Measurements from ENCODE around the gene CTNNA3. TPM values are rescaled to one million over a fixed set of nuclear protein-coding genes. Genes with fewer than 3 reads are reported as not detected.

The CTNNA3 gene
- total RNA-seq, 2 experiments from 2014 or later = 0.30 TPM; not detected in 1

DNA sequence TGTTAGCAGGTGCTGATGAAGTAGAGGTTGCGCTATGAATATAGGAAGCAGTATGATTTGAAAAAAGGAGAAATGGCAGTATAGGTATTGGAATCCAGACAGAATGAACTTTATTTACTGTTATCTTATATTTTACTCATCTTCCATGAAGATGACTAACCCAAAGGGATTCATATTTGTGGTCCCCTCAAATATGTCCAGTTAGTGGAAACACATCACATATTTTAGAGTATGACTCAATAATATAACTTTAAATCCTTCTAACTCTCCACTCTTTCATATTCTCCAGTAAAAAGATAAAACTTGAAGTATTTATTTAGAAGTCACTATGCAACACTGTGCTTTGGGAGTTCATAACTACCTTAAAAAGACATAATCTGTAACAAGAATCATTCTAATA, 1056.6 kb downstream of the CTNNA3 start:
- CTCF ChIA-PET = no interaction called here
- no peaks in the 10 kb centered on the region for H3K9me3 Mint-ChIP-seq (ENCODE audit: low read depth)
- ATAC-seq = no peak
- no peaks in the 10 kb centered on the region for H3K4me1 Mint-ChIP-seq
- no peaks in the 10 kb centered on the region for H3K36me3 Mint-ChIP-seq (ENCODE audit: low read depth)
- intact Hi-C loops (cut with DNase I, micrococcal nuclease) = no loop called here
- POLR2A ChIA-PET = no interaction called here
- H3K4me3 Mint-ChIP-seq = no peak overlapping the region
- H3K27ac Mint-ChIP-seq = no peak overlapping the region
- no peaks in the 10 kb centered on the region for H3K27me3 Mint-ChIP-seq
- no peak for DNase-seq

DNA sequence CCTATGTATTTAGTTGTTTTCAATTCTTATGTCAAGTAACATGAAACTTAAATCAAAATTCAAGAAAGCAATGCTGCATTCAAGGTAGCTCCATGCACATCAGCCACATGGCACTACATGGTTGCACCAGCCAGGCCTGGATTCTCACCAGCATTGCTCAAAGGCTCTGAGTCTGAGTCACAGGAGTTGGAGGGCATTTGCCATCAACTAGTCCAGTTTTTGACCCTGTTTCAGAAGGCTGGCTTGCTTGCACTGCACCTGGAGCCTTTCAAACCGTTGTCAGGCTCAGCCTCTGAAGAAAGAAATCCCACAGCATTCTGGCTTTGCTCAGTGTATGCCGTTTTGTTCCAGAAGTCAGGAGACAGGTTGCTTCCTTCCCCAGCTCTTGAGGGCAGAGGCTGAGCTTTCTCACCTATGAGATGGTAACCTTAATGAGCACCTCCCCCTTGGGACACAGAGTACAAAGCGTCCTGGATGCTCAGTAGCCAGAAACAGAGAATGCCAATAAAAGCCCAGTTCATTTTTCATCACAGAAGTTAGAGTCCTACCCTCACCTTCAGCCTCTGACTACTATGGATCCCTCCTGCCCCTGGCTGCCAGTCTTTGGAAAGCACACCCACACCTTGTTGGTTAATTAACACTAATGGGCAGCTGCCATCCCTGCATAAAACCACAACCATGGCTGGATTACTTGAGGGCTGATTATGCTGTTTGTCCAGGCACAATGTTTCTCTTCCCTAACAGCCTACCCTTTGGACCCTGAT, 1058.5 kb downstream of the CTNNA3 start:
- DNase-seq (no peak), ATAC-seq (no peak)
- Mint-ChIP-seq H3K4me3 (no peak overlapping the region), H3K27ac (no peak overlapping the region), H3K4me1 (no peaks in the 10 kb centered on the region), H3K27me3 (no peaks in the 10 kb centered on the region), H3K36me3 (ENCODE audit: low read depth) (no peaks in the 10 kb centered on the region), H3K9me3 (ENCODE audit: low read depth) (no peaks in the 10 kb centered on the region)
- intact Hi-C loops (cut with DNase I, micrococcal nuclease) = no loop called here
- ChIA-PET CTCF (no interaction called here), POLR2A (no interaction called here)

DNA sequence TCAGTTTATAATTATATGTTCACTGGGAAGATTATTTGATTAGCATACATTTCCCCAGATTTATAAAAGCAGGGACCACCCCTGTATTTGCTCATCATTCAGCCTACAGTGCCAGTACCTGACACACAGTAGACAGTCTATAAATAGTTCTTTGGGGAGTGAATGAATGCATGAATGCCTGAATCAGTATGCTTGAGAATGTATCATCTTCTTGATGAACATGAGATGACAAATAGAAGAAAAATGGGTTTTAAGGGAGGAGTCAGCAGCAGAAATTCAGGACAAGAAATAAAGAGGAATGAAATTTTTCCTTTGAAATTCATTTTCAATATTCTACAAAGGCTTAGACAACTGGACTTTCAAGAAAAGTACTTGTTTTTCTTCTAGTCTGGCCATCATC, 1066.0 kb downstream of the CTNNA3 start:
- intact Hi-C loops (cut with DNase I, micrococcal nuclease) = no loop called here
- H3K4me3 Mint-ChIP-seq = no peak overlapping the region
- H3K27me3 Mint-ChIP-seq = no peaks in the 10 kb centered on the region
- no peak overlapping the region for H3K27ac Mint-ChIP-seq
- no peak for DNase-seq
- POLR2A ChIA-PET = no interaction called here
- CTCF ChIA-PET = no interaction called here
- no peaks in the 10 kb centered on the region for H3K4me1 Mint-ChIP-seq
- no peak for ATAC-seq
- H3K9me3 Mint-ChIP-seq (ENCODE audit: low read depth) = no peaks in the 10 kb centered on the region
- no peaks in the 10 kb centered on the region for H3K36me3 Mint-ChIP-seq (ENCODE audit: low read depth)

DNA sequence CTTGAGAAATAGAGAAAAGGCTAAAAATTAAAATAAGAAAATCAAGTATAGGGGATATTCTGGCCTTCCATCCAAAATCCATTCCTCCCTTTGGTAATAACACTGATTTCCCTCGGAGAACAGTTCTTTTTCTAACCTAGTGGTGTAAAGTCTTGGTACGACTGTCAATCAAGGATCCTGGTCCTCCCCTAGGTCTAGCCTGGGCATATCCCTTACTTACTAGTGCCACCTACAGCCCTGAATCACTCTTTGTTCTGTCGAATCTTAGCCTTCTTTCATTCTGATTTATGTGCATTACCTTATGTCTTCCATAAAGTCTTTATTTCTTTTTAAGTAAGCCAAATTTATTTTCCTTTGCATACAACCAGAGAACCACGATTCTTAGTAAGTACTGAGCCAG, 1068.8 kb downstream of the CTNNA3 start:
- Mint-ChIP-seq H3K4me1 (no peaks in the 10 kb centered on the region), H3K36me3 (ENCODE audit: low read depth) (no peaks in the 10 kb centered on the region), H3K9me3 (ENCODE audit: low read depth) (no peaks in the 10 kb centered on the region), H3K27ac (no peak overlapping the region), H3K4me3 (no peak overlapping the region), H3K27me3 (no peaks in the 10 kb centered on the region)
- ATAC-seq (no peak), DNase-seq (no peak)
- intact Hi-C loops (cut with DNase I, micrococcal nuclease) = no loop called here
- POLR2A ChIA-PET = no interaction called here
- CTCF ChIA-PET = no interaction called here

DNA sequence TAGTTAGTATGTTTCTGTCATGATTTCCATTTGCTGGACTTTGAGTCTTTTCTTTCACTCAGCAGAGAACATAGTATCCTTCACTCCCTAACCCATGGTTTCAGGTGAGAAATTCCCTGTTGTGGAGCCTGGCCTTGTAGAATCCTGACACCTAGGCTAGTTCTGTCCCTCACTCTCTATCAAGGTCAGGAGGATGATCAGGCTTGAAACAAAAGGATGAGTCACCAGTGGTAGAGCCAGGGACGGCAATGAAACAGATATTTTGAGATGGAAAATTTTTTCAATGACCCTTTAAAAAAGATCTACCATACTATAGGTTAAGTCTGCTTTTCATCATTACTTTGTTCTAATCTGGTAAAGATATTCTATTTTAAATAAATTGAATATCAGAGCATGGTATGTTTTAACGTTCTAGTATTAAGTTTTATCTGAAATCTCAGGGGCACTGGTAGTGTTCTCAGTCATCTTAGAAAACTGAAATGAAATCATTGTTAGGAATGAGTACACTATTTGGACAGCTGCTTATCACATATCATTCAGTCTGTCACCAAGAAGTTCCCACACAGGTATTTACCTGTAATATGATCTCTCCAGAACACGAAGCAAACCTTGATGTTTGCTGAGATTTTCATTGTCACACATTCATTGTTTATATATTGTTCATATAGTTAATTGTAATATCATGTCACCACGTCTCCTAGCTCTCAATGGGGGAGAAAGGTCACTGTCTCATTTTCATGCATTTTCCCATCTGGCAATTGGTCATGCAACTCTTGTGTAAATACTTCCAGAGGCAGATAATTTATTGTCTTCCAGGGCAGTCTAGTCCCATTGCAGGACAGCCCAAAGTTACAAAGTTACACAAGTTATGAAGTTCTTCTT, 1070.0 kb downstream of the CTNNA3 start:
- ChIA-PET POLR2A (no interaction called here), CTCF (no interaction called here)
- Mint-ChIP-seq H3K27me3 (no peaks in the 10 kb centered on the region), H3K27ac (no peak overlapping the region), H3K36me3 (ENCODE audit: low read depth) (no peaks in the 10 kb centered on the region), H3K4me1 (no peaks in the 10 kb centered on the region), H3K9me3 (ENCODE audit: low read depth) (no peaks in the 10 kb centered on the region), H3K4me3 (no peak overlapping the region)
- ATAC-seq (no peak), DNase-seq (no peak)
- intact Hi-C loops (cut with DNase I, micrococcal nuclease) = no loop called here

DNA sequence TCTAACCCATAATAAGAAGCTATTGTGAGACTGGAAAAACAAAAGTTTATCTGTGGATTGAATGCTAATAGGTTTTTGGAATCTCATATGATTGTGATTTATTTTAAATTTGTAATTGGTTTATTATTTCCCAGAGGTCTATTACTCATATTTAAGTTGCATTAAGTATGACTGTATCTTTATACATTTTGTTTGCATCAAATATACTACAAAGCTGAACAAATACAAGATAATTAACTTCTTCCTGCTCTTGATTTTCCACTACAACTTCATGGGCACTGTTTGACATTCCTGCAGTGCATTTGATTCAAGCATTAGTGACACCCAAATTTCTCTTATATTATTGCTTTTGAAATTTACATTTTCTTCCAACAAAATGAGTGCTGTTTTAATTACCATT, 1073.9 kb downstream of the CTNNA3 start:
- H3K9me3 Mint-ChIP-seq (ENCODE audit: low read depth) = no peaks in the 10 kb centered on the region
- H3K27ac Mint-ChIP-seq = no peak overlapping the region
- POLR2A ChIA-PET = no interaction called here
- no peak overlapping the region for H3K4me3 Mint-ChIP-seq
- no peaks in the 10 kb centered on the region for H3K4me1 Mint-ChIP-seq
- CTCF ChIA-PET = no interaction called here
- intact Hi-C loops (cut with DNase I, micrococcal nuclease) = no loop called here
- no peak for ATAC-seq
- no peaks in the 10 kb centered on the region for H3K36me3 Mint-ChIP-seq (ENCODE audit: low read depth)
- no peak for DNase-seq
- no peaks in the 10 kb centered on the region for H3K27me3 Mint-ChIP-seq

DNA sequence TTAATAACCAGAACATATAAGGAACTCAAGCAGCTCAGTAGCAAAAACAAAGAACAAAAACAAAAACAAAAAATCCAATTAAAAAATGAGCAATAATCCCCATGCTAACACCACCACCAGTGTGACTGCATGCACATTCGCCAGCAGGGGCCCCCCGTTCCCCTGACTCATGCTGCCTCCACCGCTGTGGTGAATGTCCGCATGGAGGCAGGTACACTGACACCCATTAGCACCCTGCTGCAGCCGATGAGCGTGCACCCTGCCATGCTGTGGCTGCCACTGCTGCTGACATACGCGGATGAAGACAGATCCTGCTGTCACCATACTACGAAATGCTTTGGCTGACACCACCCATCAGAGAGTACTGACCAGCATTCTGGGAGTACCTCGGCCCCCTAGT, 1091.8 kb downstream of the CTNNA3 start:
- H3K36me3 Mint-ChIP-seq (ENCODE audit: low read depth) = no peaks in the 10 kb centered on the region
- intact Hi-C loops (cut with DNase I, micrococcal nuclease) = no loop called here
- H3K4me1 Mint-ChIP-seq = no peaks in the 10 kb centered on the region
- ATAC-seq (no peak), DNase-seq (no peak)
- no peaks in the 10 kb centered on the region for H3K27me3 Mint-ChIP-seq
- ChIA-PET POLR2A (no interaction called here), CTCF (no interaction called here)
- H3K9me3 Mint-ChIP-seq (ENCODE audit: low read depth) = peaks cover 15% of the 10 kb centered on the region
- no peak overlapping the region for H3K4me3 Mint-ChIP-seq
- no peak overlapping the region for H3K27ac Mint-ChIP-seq

DNA sequence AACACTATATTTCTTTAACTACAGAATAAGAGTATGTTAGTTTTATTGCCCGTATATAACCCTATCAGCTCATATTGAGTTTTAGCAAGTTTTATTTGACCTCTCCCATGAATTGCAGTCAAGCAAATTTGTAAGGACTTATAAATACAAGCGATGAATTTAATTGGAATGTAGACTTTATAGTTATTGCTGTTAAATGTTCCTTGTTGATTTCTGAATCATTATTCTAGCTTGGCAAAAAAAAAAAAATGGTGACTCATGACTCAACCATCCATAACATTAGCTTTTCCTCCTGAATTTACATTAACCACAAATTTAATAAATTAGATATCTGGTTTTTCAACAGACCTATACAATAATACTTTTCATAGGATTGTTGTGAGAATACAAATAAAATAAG, 1104.1 kb downstream of the CTNNA3 start:
- Mint-ChIP-seq H3K27me3 (no peaks in the 10 kb centered on the region), H3K4me3 (no peak overlapping the region), H3K36me3 (ENCODE audit: low read depth) (peaks cover 2% of the 10 kb centered on the region), H3K9me3 (ENCODE audit: low read depth) (peaks cover 4% of the 10 kb centered on the region), H3K27ac (no peak overlapping the region), H3K4me1 (no peaks in the 10 kb centered on the region)
- ATAC-seq (no peak), DNase-seq (no peak)
- ChIA-PET POLR2A (no interaction called here), CTCF (interaction anchor here (0.6 kb wide), 1 partner anchor 125 kb away, joined by 3 read pairs; no protein-coding TSS in a partner anchor)
- intact Hi-C loops (cut with DNase I, micrococcal nuclease) = no loop called here

DNA sequence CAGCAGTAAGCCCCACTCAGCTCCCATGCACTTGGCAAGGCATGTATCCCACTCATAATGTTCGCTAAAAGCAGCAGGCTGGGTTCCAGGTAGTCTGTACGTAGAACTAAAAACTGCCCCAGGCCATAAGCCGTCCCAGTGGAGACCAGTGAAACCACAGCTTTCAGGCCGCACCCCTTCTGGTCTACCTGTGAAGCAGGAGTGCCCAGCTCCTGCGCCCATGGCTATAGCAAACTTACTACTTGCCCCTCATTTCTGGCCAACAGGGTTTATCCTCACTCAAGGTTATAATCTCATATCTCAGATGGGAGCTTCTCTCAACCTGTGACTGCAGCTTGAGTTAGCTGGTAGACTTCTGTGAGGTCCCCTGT, 1108.3 kb downstream of the CTNNA3 start:
- CTCF ChIA-PET = no interaction called here
- no peak for ATAC-seq
- POLR2A ChIA-PET = no interaction called here
- Mint-ChIP-seq H3K36me3 (ENCODE audit: low read depth) (no peaks in the 10 kb centered on the region), H3K27me3 (no peaks in the 10 kb centered on the region), H3K4me1 (no peaks in the 10 kb centered on the region), H3K4me3 (no peak overlapping the region), H3K27ac (no peak overlapping the region), H3K9me3 (ENCODE audit: low read depth) (peaks cover 2% of the 10 kb centered on the region)
- intact Hi-C loops (cut with DNase I, micrococcal nuclease) = no loop called here
- no peak for DNase-seq

DNA sequence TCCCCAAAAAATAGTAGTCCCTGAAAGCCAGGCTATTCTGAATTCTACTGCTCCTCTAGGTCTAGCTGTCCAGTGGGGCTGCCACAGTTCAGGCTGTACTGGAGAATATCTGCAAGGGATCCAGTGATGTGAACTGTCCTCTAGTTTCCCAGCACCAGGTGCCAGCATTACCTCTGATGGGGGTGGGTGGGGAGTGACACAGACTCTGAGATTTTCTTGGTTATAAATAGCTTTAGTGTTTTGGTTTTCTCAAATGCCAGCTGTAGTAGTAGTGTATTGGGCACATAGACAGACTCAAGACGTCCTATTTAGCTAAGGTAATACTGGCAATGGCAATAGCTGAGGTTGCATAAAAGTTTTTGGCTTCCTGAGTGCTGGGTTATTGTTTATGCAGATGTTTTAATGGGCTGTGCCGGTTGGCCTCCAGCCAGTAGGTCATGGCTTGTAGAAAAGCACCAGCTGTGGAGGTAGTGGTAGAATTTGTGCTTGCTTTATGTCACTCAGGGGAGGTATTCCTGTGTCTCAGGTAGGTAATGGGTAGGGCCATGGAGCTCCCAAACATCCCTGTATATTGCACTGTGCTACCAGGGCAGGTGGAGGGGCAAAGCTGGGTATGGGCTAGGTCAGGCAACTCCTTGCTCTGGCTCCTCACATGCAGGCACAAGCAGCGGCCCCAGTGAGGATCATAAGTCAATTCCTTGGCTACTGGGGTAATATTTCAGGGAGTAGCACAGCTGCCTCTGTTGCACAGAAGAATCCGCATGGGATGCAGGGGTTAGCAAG, 1108.9 kb downstream of the CTNNA3 start:
- POLR2A ChIA-PET = no interaction called here
- no peak overlapping the region for H3K4me3 Mint-ChIP-seq
- ATAC-seq (no peak), DNase-seq (no peak)
- CTCF ChIA-PET = no interaction called here
- H3K27ac Mint-ChIP-seq = no peak overlapping the region
- H3K36me3 Mint-ChIP-seq (ENCODE audit: low read depth) = no peaks in the 10 kb centered on the region
- intact Hi-C loops (cut with DNase I, micrococcal nuclease) = no loop called here
- H3K4me1 Mint-ChIP-seq = no peaks in the 10 kb centered on the region
- no peaks in the 10 kb centered on the region for H3K27me3 Mint-ChIP-seq
- peaks cover 2% of the 10 kb centered on the region for H3K9me3 Mint-ChIP-seq (ENCODE audit: low read depth)

DNA sequence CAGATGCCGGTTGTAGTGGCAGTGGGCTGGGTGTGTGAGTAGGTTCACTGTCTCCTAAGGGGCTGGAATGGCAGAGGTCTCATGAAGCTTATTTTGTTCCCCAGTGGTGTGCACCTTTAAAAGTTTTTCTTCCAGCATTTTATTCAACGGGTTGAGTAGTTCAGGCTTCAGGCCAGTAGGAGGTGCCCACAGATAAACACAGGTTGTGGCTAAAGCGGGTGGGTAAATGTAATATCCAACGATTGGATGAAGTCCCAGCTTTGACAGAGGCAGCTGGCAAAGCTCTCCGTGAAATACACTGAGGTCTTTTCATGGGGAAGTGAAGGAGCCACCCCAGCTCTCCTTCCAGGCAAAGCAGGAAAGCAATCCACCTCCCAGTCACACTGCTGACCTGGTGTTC, 1109.9 kb downstream of the CTNNA3 start:
- H3K4me3 Mint-ChIP-seq = no peak overlapping the region
- no peaks in the 10 kb centered on the region for H3K27me3 Mint-ChIP-seq
- DNase-seq = no peak
- POLR2A ChIA-PET = no interaction called here
- intact Hi-C loops (cut with DNase I, micrococcal nuclease) = no loop called here
- H3K36me3 Mint-ChIP-seq (ENCODE audit: low read depth) = no peaks in the 10 kb centered on the region
- CTCF ChIA-PET = no interaction called here
- H3K9me3 Mint-ChIP-seq (ENCODE audit: low read depth) = peaks cover 5% of the 10 kb centered on the region
- H3K27ac Mint-ChIP-seq = no peak overlapping the region
- ATAC-seq = no peak
- H3K4me1 Mint-ChIP-seq = no peaks in the 10 kb centered on the region

Data from activated CD4-positive, alpha-beta T cell treated with anti-CD3 and anti-CD28 coated beads for 36 hours (primary cell).